Heart right ventricle (tissue), 16 donors: Measurements from ENCODE around the gene TPM4. TPM values are rescaled to one million over a fixed set of nuclear protein-coding genes. Genes with fewer than 3 reads are reported as not detected.

Source experiments
- ATAC-seq, 8 donors: fragments of 200-7000 bp; cut with Tn5 transposase; one replicate each; pipeline ENCODE4 v1.9.1; 2020; ENCODE audit warnings: mild to moderate bottlenecking in 8 of 8, moderate library complexity in 8 of 8, moderate number of reproducible peaks in 1 of 8
- DNase-seq, 2 donors: peaks; one replicate each; pipeline ENCODE4 v3.0.0-alpha.2; 2020
- H3K27ac ChIP-seq, 10 donors: fragments of 200-600 bp; sonication (generic) in 2 of 10; one replicate each; pipeline versions ENCODE4 v1.5.0 to v1.8.0; 2020 to 2022; ENCODE audit warnings: mild to moderate bottlenecking in 3 of 10
- H3K27me3 ChIP-seq, 7 donors: fragments of 200-600 bp; one replicate each; pipeline ENCODE4 v1.8.0; 2021 to 2022; ENCODE audit warnings: mild to moderate bottlenecking in 2 of 7
- H3K36me3 ChIP-seq, 9 donors: fragments of 200-600 bp; sonication (generic) in 1 of 9; one replicate each; pipeline versions ENCODE4 v1.5.0 to v1.8.0; 2020 to 2022; ENCODE audit warnings: mild to moderate bottlenecking in 2 of 9
- H3K4me1 ChIP-seq, 9 donors: fragments of 200-600 bp; sonication (generic) in 1 of 9; one replicate each; pipeline versions ENCODE4 v1.5.0 to v1.8.0; 2020 to 2022; ENCODE audit warnings: mild to moderate bottlenecking in 4 of 9
- H3K4me3 ChIP-seq, 10 donors: fragments of 200-600 bp; sonication (generic) in 2 of 10; one replicate each; pipeline versions ENCODE4 v1.5.0 to v1.8.0; 2020 to 2022; ENCODE audit warnings: mild to moderate bottlenecking in 7 of 10, moderate library complexity in 2 of 10
- H3K9me3 ChIP-seq, 11 donors: fragments of 200-600 bp in 10 of 11; sonication (generic) in 2 of 11; one replicate each; pipeline versions ENCODE4 v1.5.0 to v1.8.0; 2013 to 2022; ENCODE audit warnings: mild to moderate bottlenecking in 2 of 11, control low read depth in 1 of 11, moderate library complexity in 1 of 11
- CTCF ChIP-seq, 9 donors: fragments of 200-600 bp; sonication (generic) in 2 of 9; IDR thresholded peaks; one replicate each; pipeline versions ENCODE4 v1.5.0 to v1.8.0; 2021 to 2022; ENCODE audit warnings: antibody characterized with exemption in 9 of 9, mild to moderate bottlenecking in 5 of 9, moderate library complexity in 1 of 9
- WGBS, 2 donors: extraction: QIAGEN DNeasy Blood & Tissue Kit; methylation state at CpG; one replicate each; pipeline ENCODE4 v1.1.7; 2013; ENCODE audit warnings: inconsistent platforms in 1 of 2; 5-methylcytosine and 5-hydroxymethylcytosine counted together
- intact Hi-C, 10 donors: fragments of 100-400 bp; cut with DNase I; formaldehyde crosslinking; loops; one replicate each; pipeline versions ENCODE4 v1.11.1 to v1.14.2; 2022
- polyA plus RNA-seq, 2 donors: library from polyadenylated mRNA; stranded (reverse); fragments of 200-250 nt; gene quantifications; one replicate each; pipeline ENCODE4 v1.2.3, GENCODE V29; 2013
- total RNA-seq, 10 donors: library from RNA; stranded (reverse); fragmentation: NEBNext Ultra II Directional in 3 of 10; extraction: Animal tissue kit (Norgen Biotek cat#: 25700) in 3 of 10; gene quantifications; one replicate each; pipeline versions ENCODE4 v1.2.1 to v1.2.4, GENCODE V29; 2021 to 2023
- donor health status: Arrhythmogenic right ventricular cardiomyopathy.
- donor health status: ischemic (EF 13 %, LVEDD 7.1; RV severe dilation, severe dysfunction).
- donor health status: healthy with polysubstance abuse.
- donor health status: DM: no; HTN: yes; CAD: no.
- donor health status: DM: no; HTN: no; CAD: no.
- donor health status: ischemic (EF 25% LVEDD 6.9; RV normal size, moderate dysfunction).
- donor health status: ischemic (EF 25% LVEDD 5.7; RV mildly dilated, moderate dysfunction).
- donor health status: healthy.
- donor health status: DM: yes; HTN: yes; CAD: no.
- donor health status: Ischemic cardiomyopathy.
- donor health status: ischemic (EF 35%, LVEDD 5.7; RV mildly dilated, moderate dysfunction).
- donor health status: nonischemic (EF 11% LVEDD 7.7; RV severe dilation, severe dysfunction).
- donor health status: DM: yes; HTN: yes; CAD: no.
- donor health status: PGD.
- donor health status: ischemic (EF 29% LVEDD 5.4; RV normal size, mild dysfunction).
- donor health status: nonischemic (EF 23%, LVEDD 6.1; RV moderate dilation, normal function).

Gene TPM4
- total and polyA plus RNA-seq, 12 donors: 52.0 to 231 (median 76.6) TPM

DNA sequence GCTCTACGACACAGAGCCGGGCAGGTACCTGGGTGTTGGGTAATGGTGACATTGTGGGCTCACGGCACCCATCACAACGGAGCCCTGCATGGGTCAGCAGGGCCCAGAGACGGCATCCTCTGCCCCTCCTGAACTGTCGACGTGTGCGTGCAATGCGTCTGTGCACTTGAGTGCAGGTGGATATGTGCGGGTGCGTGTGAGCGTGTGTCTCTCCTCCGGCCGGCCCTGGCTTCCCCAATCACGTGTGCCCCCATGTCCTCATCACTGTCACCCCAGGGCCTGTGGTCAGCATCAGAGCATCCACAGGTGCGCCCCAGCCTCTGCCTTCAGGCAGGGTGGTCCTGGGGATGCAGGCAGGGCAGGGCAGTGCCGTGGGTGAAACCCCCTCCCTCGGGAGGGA, 37.2 kb upstream of the TPM4 start:
- Histone ChIP-seq H3K4me3 (no peak overlapping the region), H3K4me1 (peaks cover 0 to 17% (median 10%) of the 10 kb centered on the region in 9 donors), H3K36me3 (no peaks in the 10 kb centered on the region), H3K27ac (no peak overlapping the region), H3K9me3 (no peaks in the 10 kb centered on the region), H3K27me3 (peaks cover 0 to 6% (median 0%) of the 10 kb centered on the region in 7 donors)
- 85 to 87% methylated on average over 18 of the region's 18 CpGs for WGBS, 2 donors
- ATAC-seq (no peak), DNase-seq (no peak)
- intact Hi-C loops: loop anchor here in 2 of 10 donors (5.0 kb wide), 2 partner anchors 73 to 133 kb away; partner anchors contain the start of genes CIB3 (in 1 of the 2) and RAB8A (in 1 of the 2)
- TF ChIP-seq CTCF (IDR thresholded peaks at IDR 0.05): no peak

DNA sequence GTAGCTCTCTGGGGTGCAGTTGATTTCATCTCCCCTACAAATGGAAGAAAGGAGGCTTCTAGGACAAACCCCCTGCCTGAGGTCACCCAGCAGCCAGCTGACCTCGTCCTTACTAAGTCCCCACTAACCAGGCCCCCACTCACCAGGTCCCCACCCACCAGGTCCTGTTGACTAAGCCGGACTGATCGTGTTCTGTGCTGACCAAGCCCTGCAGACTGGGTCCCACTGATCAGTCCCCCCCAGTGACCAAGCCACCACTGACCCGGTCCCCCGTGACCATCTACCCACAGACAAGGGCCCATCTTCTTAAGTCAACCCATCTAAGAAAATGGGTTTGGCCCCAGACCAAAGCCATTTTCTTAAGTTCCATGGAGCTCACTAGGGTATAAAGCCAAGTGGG, 36.8 kb upstream of the TPM4 start:
- no peak for TF ChIP-seq CTCF (IDR thresholded peaks at IDR 0.05)
- 84 to 88% methylated on average over 5 of the region's 5 CpGs for WGBS, 2 donors
- intact Hi-C loops: loop anchor here in 2 of 10 donors (5.0 kb wide), 2 partner anchors 73 to 133 kb away; partner anchors contain the start of genes CIB3 (in 1 of the 2) and RAB8A (in 1 of the 2)

DNA sequence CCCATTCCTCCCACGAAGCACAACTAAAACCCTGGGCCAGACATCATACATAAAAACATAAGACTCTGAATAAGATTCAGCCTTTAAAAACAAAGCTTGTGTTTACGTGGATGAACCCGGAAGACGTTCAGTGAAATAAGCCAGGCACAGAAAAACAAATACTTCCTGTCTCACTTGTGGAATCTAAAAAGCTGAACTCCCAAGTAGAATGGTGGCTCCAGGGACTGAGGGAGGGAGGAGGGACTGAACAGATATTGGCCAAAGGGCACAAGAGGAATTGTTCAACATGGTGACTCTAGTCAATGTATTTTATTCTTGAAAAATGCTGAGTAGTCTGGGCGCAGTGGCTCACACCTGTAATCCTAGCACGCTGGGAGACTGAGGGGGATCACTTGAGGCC, 35.7 kb upstream of the TPM4 start:
- ATAC-seq: no peak
- peak overlapping the region in 1 of 10 donors; percentile 42 for H3K27ac ChIP-seq
- peaks cover 0 to 6% (median 0%) of the 10 kb centered on the region in 11 donors for H3K9me3 ChIP-seq
- H3K36me3 ChIP-seq: no peaks in the 10 kb centered on the region
- DNase-seq: no peak
- H3K4me3 ChIP-seq: no peak overlapping the region
- peaks cover 0 to 9% (median 0%) of the 10 kb centered on the region in 7 donors for H3K27me3 ChIP-seq
- 48 to 52% methylated on average over 6 of the region's 6 CpGs for WGBS, 2 donors
- no peak for TF ChIP-seq CTCF (IDR thresholded peaks at IDR 0.05)
- intact Hi-C loops: loop anchor here (1.0 to 10.0 kb wide), 9 partner anchors 67 to 416 kb away; partner anchors contain the start of gene RAB8A (in 5 of the 10)
- H3K4me1 ChIP-seq: peaks cover 0 to 17% (median 10%) of the 10 kb centered on the region in 9 donors

More for the DNA sequence above, 36.8 kb upstream of the TPM4 start:
- no peak overlapping the region for H3K27ac ChIP-seq
- DNase-seq (no peak), ATAC-seq (no peak)
- peaks cover 0 to 1% (median 0%) of the 10 kb centered on the region in 11 donors for H3K9me3 ChIP-seq
- no peaks in the 10 kb centered on the region for H3K36me3 ChIP-seq
- peaks cover 0 to 6% (median 0%) of the 10 kb centered on the region in 7 donors for H3K27me3 ChIP-seq
- no peak overlapping the region for H3K4me3 ChIP-seq
- H3K4me1 ChIP-seq: peaks cover 0 to 17% (median 10%) of the 10 kb centered on the region in 9 donors

GRCh38 chr19:16041299-16041990, 34.9 kb upstream of the TPM4 start:
- H3K9me3 ChIP-seq: peaks cover 0 to 6% (median 0%) of the 10 kb centered on the region in 11 donors
- 11 to 12% methylated on average over 26 of the region's 26 CpGs for WGBS, 2 donors
- H3K36me3 ChIP-seq: no peaks in the 10 kb centered on the region
- intact Hi-C loops: loop anchor here (1.0 to 10.0 kb wide), 9 partner anchors 66 to 417 kb away; partner anchors contain the start of gene RAB8A (in 5 of the 10)
- no peak overlapping the region for H3K27ac ChIP-seq
- H3K4me1 ChIP-seq: peaks cover 0 to 17% (median 10%) of the 10 kb centered on the region in 9 donors
- TF ChIP-seq CTCF (IDR thresholded peaks at IDR 0.05): peak in 8 of 9 donors; percentile 95 to 99 (median 96)
- peak; percentile 79 to 84 for DNase-seq
- peak overlapping the region in 6 of 10 donors; percentile 7 to 32 (median 24) for H3K4me3 ChIP-seq
- peak; percentile 87 to 96 (median 94) for ATAC-seq
- peaks cover 0 to 9% (median 0%) of the 10 kb centered on the region in 7 donors for H3K27me3 ChIP-seq
